HEK293 (cell line): ENCODE measurements around the gene CTSH.

Experiments used
- CTCF ChIA-PET: fragments of 350-600 bp; formaldehyde crosslinking; extraction: SDS; loops from one replicate; lab custom pipeline; 2021; ENCODE audit warnings: antibody characterized with exemption; lab: Yijun Ruan, JAX
- POLR2A ChIA-PET: fragments of 300-600 bp; formaldehyde crosslinking; extraction: SDS; loops from one replicate; lab custom pipeline; 2020; ENCODE audit warnings: antibody characterized with exemption, inconsistent platforms; lab: Yijun Ruan, JAX
- H3K27ac ChIP-seq: fragments of 200-500 bp; sonication (Bioruptor generic); 2 replicates; pipeline ENCODE4 v1.5.1; 2014; ENCODE audit warnings: low read depth, low read length, control low read depth, inconsistent platforms; ENCODE audit errors: extremely low read depth
- H3K36me3 ChIP-seq, 2 experiments: fragments of 200-500 bp in 1 of 2; sonication (Bioruptor generic) in 1 of 2; 1 replicate in 1 of 2; 2 replicates in 1 of 2; pipeline ENCODE4 v1.5.1; 2014 to 2017; ENCODE audit warnings: inconsistent platforms in 2 of 2, low read length in 2 of 2; ENCODE audit not compliant: control insufficient read depth in 2 of 2, insufficient read depth in 1 of 2
- H3K4me1 ChIP-seq: fragments of 200-500 bp; sonication (Bioruptor generic); 2 replicates; pipeline ENCODE4 v1.5.1; 2014; ENCODE audit warnings: mild to moderate bottlenecking, low read length, inconsistent platforms; ENCODE audit not compliant: control insufficient read depth, insufficient read depth
- H3K4me3 ChIP-seq: 2 replicates; pipeline ENCODE4 v1.5.1; 2011; ENCODE audit warnings: low read depth, mild to moderate bottlenecking, control low read depth, low read length, moderate library complexity
- H3K9me3 ChIP-seq: fragments of 200-500 bp; sonication (Bioruptor generic); 2 replicates; pipeline ENCODE4 v1.5.1; 2014; ENCODE audit warnings: low read depth, low read length, inconsistent platforms; ENCODE audit not compliant: control insufficient read depth, insufficient read depth
- FEZF1 ChIP-seq: fragments of 450-650 bp; formaldehyde crosslinking; IDR thresholded peaks from 2 replicates; pipeline ENCODE4 v1.5.1; 2016; ENCODE audit warnings: missing biosample characterization, missing genetic modification characterization
- GLI4 ChIP-seq: fragments of 450-650 bp; formaldehyde crosslinking; IDR thresholded peaks from 2 replicates; pipeline ENCODE4 v1.5.1; 2016; ENCODE audit warnings: missing biosample characterization, missing genetic modification characterization
- KLF8 ChIP-seq: fragments of 450-650 bp; formaldehyde crosslinking; IDR thresholded peaks from 2 replicates; pipeline ENCODE4 v1.5.1; 2016; ENCODE audit warnings: missing biosample characterization, missing genetic modification characterization
- KLF9 ChIP-seq: fragments of 450-650 bp; formaldehyde crosslinking; IDR thresholded peaks from 2 replicates; pipeline ENCODE4 v1.5.1; 2016; ENCODE audit warnings: missing biosample characterization, missing genetic modification characterization, low read depth
- MZF1 ChIP-seq: fragments of 450-650 bp; formaldehyde crosslinking; IDR thresholded peaks from 2 replicates; pipeline ENCODE4 v1.5.1; 2017; ENCODE audit warnings: missing biosample characterization, missing genetic modification characterization, borderline replicate concordance
- SCRT1 ChIP-seq: fragments of 450-650 bp; formaldehyde crosslinking; IDR thresholded peaks from 2 replicates; pipeline ENCODE4 v1.5.1; 2016; ENCODE audit warnings: missing biosample characterization, missing genetic modification characterization, borderline replicate concordance
- ZBTB21 ChIP-seq: fragments of 450-650 bp; formaldehyde crosslinking; IDR thresholded peaks from 2 replicates; pipeline ENCODE4 v1.5.1; 2017; ENCODE audit warnings: missing biosample characterization, missing genetic modification characterization
- ZBTB26 ChIP-seq: fragments of 450-650 bp; formaldehyde crosslinking; optimal IDR thresholded peaks from 2 replicates; pipeline ENCODE3; 2016; ENCODE audit warnings: missing biosample characterization, mild to moderate bottlenecking, missing genetic modification characterization
- ZFHX2 ChIP-seq: fragments of 450-650 bp; formaldehyde crosslinking; conservative IDR thresholded peaks from 2 replicates; pipeline ENCODE4 v1.5.1; 2016; ENCODE audit warnings: missing biosample characterization, missing genetic modification characterization
- ZNF146 ChIP-seq: fragments of 450-650 bp; formaldehyde crosslinking; IDR thresholded peaks from 2 replicates; pipeline ENCODE4 v1.5.1; 2016; ENCODE audit warnings: missing biosample characterization, missing genetic modification characterization
- ZNF239 ChIP-seq: fragments of 450-650 bp; formaldehyde crosslinking; IDR thresholded peaks from 2 replicates; pipeline ENCODE4 v1.5.1; 2016; ENCODE audit warnings: missing biosample characterization, missing genetic modification characterization
- ZNF423 ChIP-seq: fragments of 450-650 bp; formaldehyde crosslinking; IDR thresholded peaks from 2 replicates; pipeline ENCODE4 v1.5.1; 2016; ENCODE audit warnings: missing biosample characterization, missing genetic modification characterization
- ZNF544 ChIP-seq: fragments of 450-650 bp; formaldehyde crosslinking; IDR thresholded peaks from 2 replicates; pipeline ENCODE4 v1.5.0; 2017; ENCODE audit warnings: missing biosample characterization, missing genetic modification characterization
- ZNF555 ChIP-seq: fragments of 450-650 bp; formaldehyde crosslinking; conservative IDR thresholded peaks from 2 replicates; pipeline ENCODE4 v1.5.1; 2017; ENCODE audit warnings: missing biosample characterization, mild to moderate bottlenecking, missing genetic modification characterization, inconsistent platforms
- ZNF701 ChIP-seq: fragments of 450-650 bp; formaldehyde crosslinking; IDR thresholded peaks from 2 replicates; pipeline ENCODE4 v1.5.1; 2016; ENCODE audit warnings: missing biosample characterization, missing genetic modification characterization
- ZNF776 ChIP-seq: fragments of 450-650 bp; formaldehyde crosslinking; IDR thresholded peaks from 2 replicates; pipeline ENCODE4 v1.5.0; 2017; ENCODE audit warnings: missing biosample characterization, missing genetic modification characterization, borderline replicate concordance
- ZNF785 ChIP-seq: fragments of 450-650 bp; formaldehyde crosslinking; IDR thresholded peaks from 2 replicates; pipeline ENCODE4 v1.5.1; 2016; ENCODE audit warnings: missing biosample characterization, missing genetic modification characterization
- TF ChIP-seq, protein P1 (sequence below): fragments of 450-650 bp; formaldehyde crosslinking; IDR thresholded peaks from 2 replicates; pipeline ENCODE4 v1.5.1; 2016; ENCODE audit warnings: missing biosample characterization, missing genetic modification characterization
- TF ChIP-seq, protein P2 (sequence below): fragments of 450-650 bp; formaldehyde crosslinking; IDR thresholded peaks from 2 replicates; pipeline ENCODE4 v1.5.1; 2016; ENCODE audit warnings: missing biosample characterization, missing genetic modification characterization

Gene CTSH

GRCh38 chr15:78943692-78944091 lies 1.2 kb downstream of the CTSH start:
- TF ChIP-seq ZNF555 (no peak), ZBTB26 (tag by site-specific recombination) (no peak)
- Histone ChIP-seq H3K4me3 (no peak overlapping the region), H3K36me3 (no peaks in the 10 kb centered on the region; a peak in 1 of 3 replicates), H3K4me1 (0 out of 2 replicates have a peak, but pooled peaks cover 2% of the 10 kb centered on the region), H3K9me3 (no peaks in the 10 kb centered on the region), H3K27ac (no peak overlapping the region)
- CTCF ChIA-PET, result interaction anchor here (1.2 to 3.2 kb wide), 3 partner anchors 13 to 38 kb away, joined by 3 to 17 read pairs (median 5); no protein-coding TSS in a partner anchor
- POLR2A ChIA-PET, result no interaction called here

- TF ChIP-seq KLF9 (tag by site-specific recombination) (no peak), ZNF785 (tag by site-specific recombination) (no peak), KLF8 (no peak), GLI4 (tag by site-specific recombination) (no peak), MZF1 (no peak), ZNF544 (tag by site-specific recombination) (no peak), ZBTB21 (no peak), SCRT1 (tag by site-specific recombination) (no peak), ZNF776 (tag by site-specific recombination) (no peak), ZNF701 (tag by site-specific recombination) (no peak), FEZF1 (tag by site-specific recombination) (no peak), ZNF423 (tag by site-specific recombination) (no peak)
- TF ChIP-seq, protein P1, sequence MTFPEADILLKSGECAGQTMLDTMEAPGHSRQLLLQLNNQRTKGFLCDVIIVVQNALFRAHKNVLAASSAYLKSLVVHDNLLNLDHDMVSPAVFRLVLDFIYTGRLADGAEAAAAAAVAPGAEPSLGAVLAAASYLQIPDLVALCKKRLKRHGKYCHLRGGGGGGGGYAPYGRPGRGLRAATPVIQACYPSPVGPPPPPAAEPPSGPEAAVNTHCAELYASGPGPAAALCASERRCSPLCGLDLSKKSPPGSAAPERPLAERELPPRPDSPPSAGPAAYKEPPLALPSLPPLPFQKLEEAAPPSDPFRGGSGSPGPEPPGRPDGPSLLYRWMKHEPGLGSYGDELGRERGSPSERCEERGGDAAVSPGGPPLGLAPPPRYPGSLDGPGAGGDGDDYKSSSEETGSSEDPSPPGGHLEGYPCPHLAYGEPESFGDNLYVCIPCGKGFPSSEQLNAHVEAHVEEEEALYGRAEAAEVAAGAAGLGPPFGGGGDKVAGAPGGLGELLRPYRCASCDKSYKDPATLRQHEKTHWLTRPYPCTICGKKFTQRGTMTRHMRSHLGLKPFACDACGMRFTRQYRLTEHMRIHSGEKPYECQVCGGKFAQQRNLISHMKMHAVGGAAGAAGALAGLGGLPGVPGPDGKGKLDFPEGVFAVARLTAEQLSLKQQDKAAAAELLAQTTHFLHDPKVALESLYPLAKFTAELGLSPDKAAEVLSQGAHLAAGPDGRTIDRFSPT (tag by site-specific recombination), result no peak
- H3K27ac ChIP-seq, result no peak overlapping the region
- POLR2A ChIA-PET, result no interaction called here
- 0 out of 2 replicates have a peak, but pooled peaks cover 2% of the 10 kb centered on the region for H3K4me1 ChIP-seq
- no peaks in the 10 kb centered on the region for H3K9me3 ChIP-seq
- no peaks in the 10 kb centered on the region; a peak in 1 of 3 replicates for H3K36me3 ChIP-seq
- CTCF ChIA-PET, result interaction anchor here (1.2 to 3.2 kb wide), 2 partner anchors 14 to 33 kb away, joined by 5 to 17 read pairs; no protein-coding TSS in a partner anchor
- H3K4me3 ChIP-seq, result no peak overlapping the region
Observed at GRCh38 chr15:78942741-78943140, 2.1 kb downstream of the CTSH start.

DNA sequence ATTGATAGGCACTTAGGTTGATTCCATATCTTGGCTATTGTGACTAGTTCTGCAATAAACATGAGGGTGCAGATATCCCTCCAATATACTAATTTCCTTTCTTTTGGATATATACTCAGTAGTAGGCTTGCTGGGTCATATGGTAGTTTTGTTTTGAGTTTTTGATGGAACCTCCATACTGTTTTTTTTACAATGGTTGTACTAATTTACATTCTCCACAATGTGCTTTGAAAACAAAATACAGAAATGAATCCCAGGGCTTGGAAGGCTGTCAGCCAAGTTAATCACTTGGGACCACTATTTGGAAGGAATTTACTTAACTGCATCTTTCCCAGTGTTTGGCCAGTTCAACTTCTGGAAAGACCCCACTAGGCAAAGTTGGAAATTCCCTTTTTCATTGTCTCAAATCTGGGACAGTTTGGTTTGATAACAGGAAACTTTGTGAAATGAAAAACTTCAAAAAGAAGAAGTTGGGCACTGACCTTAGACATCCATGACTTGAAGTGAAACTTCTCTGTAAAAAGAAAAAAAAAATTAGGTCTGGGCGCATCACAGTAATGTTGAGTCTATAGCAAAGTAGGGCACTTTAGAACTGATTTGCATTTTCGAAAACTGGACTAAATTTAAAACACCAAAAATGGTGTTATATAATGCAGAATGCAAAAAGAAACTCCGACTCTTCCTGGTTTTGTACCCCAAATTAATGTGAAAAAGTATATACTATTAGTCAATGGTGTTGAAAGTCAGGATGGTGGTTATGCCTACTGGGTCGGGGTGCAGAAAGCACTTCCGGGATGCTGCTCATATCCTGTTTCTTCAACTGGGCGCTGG lies 6.0 kb downstream of the CTSH start:
- Histone ChIP-seq H3K4me1 (no peaks in the 10 kb centered on the region), H3K4me3 (no peak overlapping the region), H3K9me3 (no peaks in the 10 kb centered on the region), H3K36me3 (peaks cover 0 to 22% of the 10 kb centered on the region in 2 experiments; a peak in 2 of 3 replicates), H3K27ac (no peak overlapping the region)
- TF ChIP-seq ZNF239 (tag by site-specific recombination) (no peak), ZFHX2 (tag by site-specific recombination) (no peak), ZNF146 (tag by site-specific recombination) (no peak)
- TF ChIP-seq, protein P2, sequence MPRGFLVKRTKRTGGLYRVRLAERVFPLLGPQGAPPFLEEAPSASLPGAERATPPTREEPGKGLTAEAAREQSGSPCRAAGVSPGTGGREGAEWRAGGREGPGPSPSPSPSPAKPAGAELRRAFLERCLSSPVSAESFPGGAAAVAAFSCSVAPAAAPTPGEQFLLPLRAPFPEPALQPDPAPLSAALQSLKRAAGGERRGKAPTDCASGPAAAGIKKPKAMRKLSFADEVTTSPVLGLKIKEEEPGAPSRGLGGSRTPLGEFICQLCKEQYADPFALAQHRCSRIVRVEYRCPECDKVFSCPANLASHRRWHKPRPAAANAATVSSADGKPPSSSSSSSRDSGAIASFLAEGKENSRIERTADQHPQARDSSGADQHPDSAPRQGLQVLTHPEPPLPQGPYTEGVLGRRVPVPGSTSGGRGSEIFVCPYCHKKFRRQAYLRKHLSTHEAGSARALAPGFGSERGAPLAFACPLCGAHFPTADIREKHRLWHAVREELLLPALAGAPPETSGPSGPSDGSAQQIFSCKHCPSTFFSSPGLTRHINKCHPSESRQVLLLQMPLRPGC, result no peak
- ChIA-PET CTCF (interaction anchor here (0.7 to 1.6 kb wide), 2 partner anchors 29 kb away, joined by 3 to 5 read pairs; no protein-coding TSS in a partner anchor), POLR2A (no interaction called here)
